Gastrocnemius medialis (tissue), 4 donors: ENCODE data around the gene NOD1.

Source experiments
- CTCF ChIP-seq, 5 experiments: fragments of 450-650 bp in 3 of 5; fragments of 200-600 bp in 2 of 5; sonication (generic) in 2 of 5; IDR thresholded peaks in 4 of 5; conservative IDR thresholded peaks in 1 of 5; 1 replicate in 4 of 5; 2 replicates in 1 of 5; pipeline ENCODE4 v1.5.1; 2016 to 2019; ENCODE audit warnings: antibody characterized with exemption in 5 of 5, mild to moderate bottlenecking in 3 of 5, moderate library complexity in 3 of 5
- POLR2A ChIP-seq, 2 donors: fragments of 450-650 bp; IDR thresholded peaks; one replicate each; pipeline ENCODE4 v1.6.1; 2017; ENCODE audit warnings: antibody characterized with exemption in 2 of 2, mild to moderate bottlenecking in 2 of 2, moderate library complexity in 2 of 2

GRCh38 chr7:30436046-30436445 is 42.5 kb downstream of the NOD1 start:
- no peak for TF ChIP-seq CTCF (IDR thresholded peaks at IDR 0.05 in 4 of 5, conservative IDR thresholded peaks at IDR 0.05 in 1 of 5)
- no peak for TF ChIP-seq POLR2A (IDR thresholded peaks at IDR 0.05)
